Measurements from ENCODE around the gene PHYHD1. TPM values are rescaled to one million over a fixed set of nuclear protein-coding genes. Genes with fewer than 3 reads are reported as not detected.

The PHYHD1 gene
- total RNA-seq, 2 experiments from 2014 or later = 83.5 to 150 TPM

DNA sequence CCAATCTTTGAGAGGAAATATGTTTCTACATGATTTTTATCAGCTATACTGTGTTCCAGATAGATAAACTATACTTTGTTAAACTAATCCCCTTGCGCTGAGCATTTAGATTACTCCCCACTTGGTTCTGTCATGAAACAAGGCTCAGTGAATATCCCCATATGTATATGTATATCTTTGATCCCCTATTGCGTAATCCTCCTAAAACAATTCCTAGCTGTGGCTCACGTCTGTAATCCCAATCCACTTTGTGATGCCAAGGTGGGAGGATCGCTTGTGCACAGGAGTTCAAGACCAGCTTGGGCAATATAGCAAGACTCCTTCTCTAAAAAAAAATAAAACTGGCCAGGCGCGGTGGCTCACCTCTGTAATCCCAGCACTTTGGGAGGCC is 2.7 kb downstream of the PHYHD1 start:
- POLR2A ChIA-PET = interaction anchor here (1.2 to 1.4 kb wide), 3 partner anchors 44 to 65 kb away, joined by 4 to 5 read pairs (median 5); no protein-coding TSS in a partner anchor
- intact Hi-C loops (cut with micrococcal nuclease; ENCODE audit: unreplicated experiment) = loop anchor here (5.0 to 10.0 kb wide), 3 partner anchors 199 to 371 kb away; partner anchors contain the start of genes SPTAN1 and ZDHHC12

DNA sequence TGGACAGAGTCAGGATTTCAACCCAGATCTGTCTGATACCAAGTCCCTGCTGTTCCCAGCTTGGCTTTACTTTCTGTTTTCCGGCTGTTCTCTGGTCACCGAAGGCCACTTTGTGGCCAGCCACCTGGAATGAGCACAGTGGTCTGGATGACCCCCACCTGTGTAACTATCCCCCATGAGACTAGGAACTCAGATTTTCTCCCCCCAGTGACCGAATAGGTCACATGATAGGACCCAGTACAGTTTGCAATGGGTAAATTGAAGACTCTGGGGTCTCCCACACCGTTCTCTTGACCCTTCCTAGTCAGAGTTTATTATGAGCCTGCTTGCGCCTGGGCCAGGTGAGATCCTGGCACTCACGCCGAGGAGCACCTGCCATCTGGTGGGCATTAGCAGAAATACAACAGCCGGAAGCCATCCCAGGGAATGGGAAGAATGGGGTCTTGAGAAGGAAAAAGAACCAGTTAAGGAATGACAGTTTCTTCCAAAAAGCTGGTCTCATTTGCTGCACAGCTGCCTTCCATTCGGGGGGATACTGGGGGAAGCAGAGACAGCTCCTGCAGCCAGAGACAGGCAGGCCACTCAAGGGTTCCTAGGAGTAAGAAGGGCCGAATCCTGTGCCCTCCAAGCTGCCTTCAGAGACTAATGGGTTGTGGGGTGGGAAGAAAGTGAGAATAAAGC is 7.1 kb downstream of the PHYHD1 start:
- CTCF ChIA-PET (ENCODE audit: unreplicated experiment) = interaction anchor here (1.3 to 1.4 kb wide), 2 partner anchors 50 to 65 kb away, joined by 4 to 5 read pairs; no protein-coding TSS in a partner anchor
- intact Hi-C loops (cut with micrococcal nuclease; ENCODE audit: unreplicated experiment) = loop anchor here (1.0 to 10.0 kb wide), 2 partner anchors 65 to 203 kb away; partner anchors contain the start of gene ZDHHC12
- Histone ChIP-seq H2AFZ (ENCODE audit: low read length) (no peak overlapping the region), H3K27ac (ENCODE audit: low read depth, low read length, poor library complexity, severe bottlenecking) (no peak overlapping the region), H3K9me2 (ENCODE audit: insufficient read depth, low read length) (no peaks in the 10 kb centered on the region), H3K9me3 (ENCODE audit: low read length) (no peaks in the 10 kb centered on the region), H4K20me1 (ENCODE audit: insufficient read depth, low read length) (no peaks in the 10 kb centered on the region), H3K4me2 (ENCODE audit: low read length) (peak overlapping the region; percentile 27; the same call in 1 of the 2 replicates), H3K4me1 (ENCODE audit: insufficient read depth, low read length, poor library complexity, severe bottlenecking) (peaks cover 17% of the 10 kb centered on the region), H3K36me3 (ENCODE audit: insufficient read depth, low read length) (peaks cover 16% of the 10 kb centered on the region; the same call in 1 of the 2 replicates), H3K79me2 (ENCODE audit: insufficient read depth, low read depth, low read length) (peaks cover 5% of the 10 kb centered on the region; the same call in 1 of the 2 replicates), H3K4me3 (ENCODE audit: low read depth, low read length, poor library complexity, severe bottlenecking) (no peak overlapping the region)
- no peak for TF ChIP-seq EZH2phosphoT487 (IDR thresholded peaks at IDR 0.05; ENCODE audit: borderline replicate concordance, low read depth, low read length)
- TF ChIP-seq, protein P1, sequence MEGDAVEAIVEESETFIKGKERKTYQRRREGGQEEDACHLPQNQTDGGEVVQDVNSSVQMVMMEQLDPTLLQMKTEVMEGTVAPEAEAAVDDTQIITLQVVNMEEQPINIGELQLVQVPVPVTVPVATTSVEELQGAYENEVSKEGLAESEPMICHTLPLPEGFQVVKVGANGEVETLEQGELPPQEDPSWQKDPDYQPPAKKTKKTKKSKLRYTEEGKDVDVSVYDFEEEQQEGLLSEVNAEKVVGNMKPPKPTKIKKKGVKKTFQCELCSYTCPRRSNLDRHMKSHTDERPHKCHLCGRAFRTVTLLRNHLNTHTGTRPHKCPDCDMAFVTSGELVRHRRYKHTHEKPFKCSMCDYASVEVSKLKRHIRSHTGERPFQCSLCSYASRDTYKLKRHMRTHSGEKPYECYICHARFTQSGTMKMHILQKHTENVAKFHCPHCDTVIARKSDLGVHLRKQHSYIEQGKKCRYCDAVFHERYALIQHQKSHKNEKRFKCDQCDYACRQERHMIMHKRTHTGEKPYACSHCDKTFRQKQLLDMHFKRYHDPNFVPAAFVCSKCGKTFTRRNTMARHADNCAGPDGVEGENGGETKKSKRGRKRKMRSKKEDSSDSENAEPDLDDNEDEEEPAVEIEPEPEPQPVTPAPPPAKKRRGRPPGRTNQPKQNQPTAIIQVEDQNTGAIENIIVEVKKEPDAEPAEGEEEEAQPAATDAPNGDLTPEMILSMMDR (conservative IDR thresholded peaks at IDR 0.05; ENCODE audit: low read length) = peak; percentile 95
- peak; percentile 70 for DNase-seq (ENCODE audit: low spot score)
- POLR2A ChIA-PET = interaction anchor here (0.7 to 2.3 kb wide), 3 partner anchors 8 to 99 kb away, joined by 4 to 6 read pairs (median 4); no protein-coding TSS in a partner anchor
- no TSS peak for BruUV-seq (replicated peaks)

More for the DNA sequence above, 2.7 kb downstream of the PHYHD1 start:
- Histone ChIP-seq H3K4me1 (ENCODE audit: insufficient read depth, low read length, poor library complexity, severe bottlenecking) (peaks cover 45% of the 10 kb centered on the region), H3K4me3 (ENCODE audit: low read depth, low read length, poor library complexity, severe bottlenecking) (peak overlapping the region; percentile 79), H3K9me2 (ENCODE audit: insufficient read depth, low read length) (no peaks in the 10 kb centered on the region), H2AFZ (ENCODE audit: low read length) (no peak overlapping the region), H3K27ac (ENCODE audit: low read depth, low read length, poor library complexity, severe bottlenecking) (peak overlapping the region; percentile 98), H3K9me3 (ENCODE audit: low read length) (no peaks in the 10 kb centered on the region), H3K36me3 (ENCODE audit: insufficient read depth, low read length) (peaks cover 26% of the 10 kb centered on the region; the same call in 1 of the 2 replicates), H3K4me2 (ENCODE audit: low read length) (peak overlapping the region; percentile 97), H4K20me1 (ENCODE audit: insufficient read depth, low read length) (no peaks in the 10 kb centered on the region), H3K79me2 (ENCODE audit: insufficient read depth, low read depth, low read length) (peaks cover 5% of the 10 kb centered on the region; the same call in 1 of the 2 replicates)
- TF ChIP-seq, protein P1 (conservative IDR thresholded peaks at IDR 0.05; ENCODE audit: low read length) = no peak
- TF ChIP-seq EZH2phosphoT487 (IDR thresholded peaks at IDR 0.05; ENCODE audit: borderline replicate concordance, low read depth, low read length) = no peak
- CTCF ChIA-PET (ENCODE audit: unreplicated experiment) = no interaction called here
- no peak for DNase-seq (ENCODE audit: low spot score)
- no TSS peak for BruUV-seq (replicated peaks)
